Keratinocyte (primary cell): ENCODE data around the gene MFSD2A. TPM values are rescaled to one million over a fixed set of nuclear protein-coding genes. Genes with fewer than 3 reads are reported as not detected.

Source experiments
- DNase-seq: peaks from one replicate; pipeline ENCODE4 v3.0.0-alpha.2; 2011; ENCODE audit warnings: low read depth, missing footprints, low spot score
- FAIRE-seq: peaks from 2 replicates; lab custom pipeline; 2011; peaks lifted over from hg19 to GRCh38; lab: Jason Lieb, UNC
- H2AFZ ChIP-seq: 2 replicates; pipeline ENCODE4 v1.6.0; 2012; ENCODE audit warnings: low read length, control low read depth, inconsistent platforms; ENCODE audit not compliant: control insufficient read depth
- H3K27ac ChIP-seq: 2 replicates; pipeline ENCODE4 v1.5.1; 2011; ENCODE audit warnings: low read length; ENCODE audit not compliant: control insufficient read depth, insufficient read depth
- H3K27me3 ChIP-seq: 3 replicates; pipeline ENCODE4 v1.6.0; 2011; ENCODE audit warnings: low read length; ENCODE audit not compliant: control insufficient read depth, insufficient read depth; ENCODE audit errors: extremely low read depth
- H3K36me3 ChIP-seq, 2 experiments: 2 replicates in 1 of 2; 3 replicates in 1 of 2; pipeline ENCODE4 v1.5.1; 2011; ENCODE audit warnings: low read length in 2 of 2, mild to moderate bottlenecking in 1 of 2; ENCODE audit not compliant: control insufficient read depth in 2 of 2, insufficient read depth in 2 of 2; ENCODE audit errors: extremely low read depth in 1 of 2
- H3K4me1 ChIP-seq: 3 replicates; pipeline ENCODE4 v1.5.1; 2011; ENCODE audit warnings: low read length; ENCODE audit not compliant: control insufficient read depth, insufficient read depth; ENCODE audit errors: extremely low read depth
- H3K4me2 ChIP-seq: 3 replicates; pipeline ENCODE4 v1.6.0; 2011; ENCODE audit warnings: low read depth, low read length; ENCODE audit not compliant: control insufficient read depth, insufficient read depth; ENCODE audit errors: extremely low read depth
- H3K4me3 ChIP-seq, 3 experiments: fragments of 200-600 bp in 1 of 3; sonication (generic) in 1 of 3; 2 replicates in 2 of 3; 3 replicates in 1 of 3; pipeline ENCODE4 v1.5.1; 2011 to 2016; ENCODE audit warnings: low read length in 3 of 3, mild to moderate bottlenecking in 3 of 3, control low read depth in 2 of 3, inconsistent platforms in 1 of 3, low read depth in 1 of 3, mixed read lengths in 1 of 3, mixed run types in 1 of 3, moderate library complexity in 1 of 3; ENCODE audit not compliant: control insufficient read depth in 2 of 3, insufficient read depth in 2 of 3; ENCODE audit errors: extremely low read depth in 1 of 3
- H3K79me2 ChIP-seq: 2 replicates; pipeline ENCODE4 v1.6.0; 2012; ENCODE audit warnings: low read length; ENCODE audit not compliant: control insufficient read depth, insufficient read depth
- H3K9ac ChIP-seq: 3 replicates; pipeline ENCODE4 v1.6.0; 2011; ENCODE audit warnings: low read length; ENCODE audit not compliant: control insufficient read depth, insufficient read depth; ENCODE audit errors: extremely low read depth
- H3K9me1 ChIP-seq: 3 replicates; pipeline ENCODE4 v1.6.0; 2011; ENCODE audit warnings: low read length; ENCODE audit not compliant: control insufficient read depth, insufficient read depth; ENCODE audit errors: extremely low read depth
- H3K9me3 ChIP-seq: 2 replicates; pipeline ENCODE4 v1.5.1; 2012; ENCODE audit warnings: low read depth, low read length; ENCODE audit not compliant: control insufficient read depth
- H4K20me1 ChIP-seq: 3 replicates; pipeline ENCODE4 v1.6.0; 2011; ENCODE audit warnings: low read length; ENCODE audit not compliant: control insufficient read depth, insufficient read depth; ENCODE audit errors: extremely low read depth
- CTCF ChIP-seq, 3 experiments: IDR thresholded peaks in 1 of 3; conservative IDR thresholded peaks in 1 of 3; optimal IDR thresholded peaks in 1 of 3; 2 replicates in 2 of 3; 3 replicates in 1 of 3; pipeline versions ENCODE3 to v1.5.1; 2011; ENCODE audit warnings: low read length in 3 of 3, mild to moderate bottlenecking in 3 of 3, moderate library complexity in 2 of 3, control low read depth in 1 of 3, inconsistent platforms in 1 of 3; ENCODE audit not compliant: insufficient read depth in 2 of 3; ENCODE audit errors: extremely low read depth in 1 of 3
- EZH2 ChIP-seq: IDR thresholded peaks from one replicate; pipeline ENCODE4 v1.6.1; 2012; ENCODE audit warnings: inconsistent platforms, mild to moderate bottlenecking, low read length, moderate library complexity
- dilution Hi-C: fragments of 300-500 bp; cut with MboI; formaldehyde crosslinking; loops from one replicate; pipeline ENCODE4 v1.7.0; 2020; ENCODE audit warnings: low sequenced_read_pairs; ENCODE audit not compliant: extremely low pct_ligation_motif_present
- polyA plus RNA-seq, 5 experiments: library from polyadenylated mRNA; depleted of rRNA in 3 of 5; stranded (reverse) in 3 of 5; stranded (forward) in 1 of 5; unstranded in 1 of 5; fragments of >200 nt; gene quantifications; 1 replicate in 1 of 5; 2 replicates in 3 of 5; 3 replicates in 1 of 5; pipeline versions ENCODE4 v1.2.1 to v1.2.3, GENCODE V29; 2011 to 2012; ENCODE audit warnings: missing spikeins in 2 of 5, low read depth in 1 of 5, low replicate concordance in 1 of 5
- small RNA-seq, 3 experiments: library from RNA; depleted of rRNA; stranded (forward); fragments of <200 nt; gene quantifications; one replicate each; pipeline ENCODE3, GENCODE V24; 2012; ENCODE audit warnings: low read depth in 3 of 3, low replicate concordance in 1 of 3; ENCODE audit not compliant: insufficient read length in 3 of 3

MFSD2A gene
- polyA plus RNA-seq, 1 donor (not counting 4 experiments of a cell fraction or from before 2014, with no cell fraction given): 50.1 TPM

- no peak for TF ChIP-seq EZH2
- TF ChIP-seq CTCF (optimal IDR thresholded peaks at IDR 0.05 in 1 of 3, IDR thresholded peaks at IDR 0.05 in 1 of 3, conservative IDR thresholded peaks at IDR 0.05 in 1 of 3; ENCODE audit: extremely low read depth in 1 of 3, insufficient read depth in 2 of 3, low read length in 3 of 3): no peak
- FAIRE-seq: no peak
- Histone ChIP-seq H3K4me1 (peaks cover 28% of the 10 kb centered on the region), H3K9me1 (no peaks in the 10 kb centered on the region), H3K27me3 (no peaks in the 10 kb centered on the region), H3K4me3 (no peak overlapping the region), H3K79me2 (no peaks in the 10 kb centered on the region), H3K9me3 (no peaks in the 10 kb centered on the region), H3K36me3 (no peaks in the 10 kb centered on the region), H3K4me2 (no peak overlapping the region), H3K9ac (no peak overlapping the region), H2AFZ (no peak overlapping the region), H4K20me1 (no peaks in the 10 kb centered on the region), H3K27ac (no peak overlapping the region)
- dilution Hi-C loops: no loop called here
- no peak for DNase-seq
Measured at GRCh38 chr1:40017951-40018575, 63.1 kb downstream of the MFSD2A start.

Small RNA genes within 50 kb of the gene (small RNA-seq; reads per million reads assigned to genes)
- gene RF00019: 0 reads per million in 3 experiments

Other genes starting within 250 kb of the MFSD2A start
- 60.6 to 66.4 TPM (median 60.6 TPM) in 3 replicates for gene PPIE, start 216.3 kb upstream of the MFSD2A start, polyA plus RNA-seq
- 0.08 TPM in 1 of 3 replicates, not detected in the others for gene OXCT2, start 183.8 kb upstream of the MFSD2A start, polyA plus RNA-seq
- gene BMP8B, start 166.3 kb upstream of the MFSD2A start, polyA plus RNA-seq: 0.03 to 0.04 TPM in 2 of 3 replicates, not detected in the other
- 19.6 to 27.0 TPM (median 21.2 TPM) in 3 replicates for gene TRIT1, start 71.6 kb upstream of the MFSD2A start, polyA plus RNA-seq
- gene MYCL, start 53.2 kb upstream of the MFSD2A start, polyA plus RNA-seq: 5.1 to 7.7 TPM (median 5.4 TPM) in 3 replicates
- gene CAP1, start 85.6 kb downstream of the MFSD2A start, polyA plus RNA-seq: 891 to 1,048 TPM (median 959 TPM) in 3 replicates
- 43.8 to 58.9 TPM (median 52.7 TPM) in 3 replicates for gene PPT1, start 142.1 kb downstream of the MFSD2A start, polyA plus RNA-seq
- gene RLF, start 206.2 kb downstream of the MFSD2A start, polyA plus RNA-seq: 7.0 to 10.7 TPM (median 7.5 TPM) in 3 replicates